PC-3 (cell line): ENCODE data around the gene VPS13A. TPM values are rescaled to one million over a fixed set of nuclear protein-coding genes. Genes with fewer than 3 reads are reported as not detected.

Experiments used
- ATAC-seq: fragments of 200-7000 bp; cut with Tn5 transposase; 2 replicates; pipeline ENCODE4 v1.9.1; 2020; ENCODE audit warnings: mild to moderate bottlenecking, moderate library complexity
- BruUV-seq: library from RNA; stranded (reverse); fragments of 400-500 nt; replicated peaks from 2 replicates; lab custom pipeline; 2021; lab: Mats Ljungman, UMichigan
- CTCF ChIA-PET: fragments of 300-600 bp; sonication (Branson Sonifier 250); formaldehyde crosslinking; loops from one replicate; lab custom pipeline; 2022; ENCODE audit warnings: antibody characterized with exemption; lab: Charles Lee
- POLR2A ChIA-PET: fragments of 300-600 bp; sonication (Branson Sonifier 250); formaldehyde crosslinking; loops from one replicate; lab custom pipeline; 2022; ENCODE audit warnings: antibody characterized with exemption; ENCODE audit not compliant: unreplicated experiment; lab: Charles Lee
- DNase-seq: peaks from one replicate; pipeline ENCODE4 v3.0.0-alpha.2; 2015
- H2AFZ ChIP-seq: fragments of 300-600 bp; sonication (generic); 2 replicates; pipeline ENCODE4 v1.6.0; 2016; ENCODE audit warnings: antibody characterized with exemption, low read length
- H3F3A ChIP-seq: fragments of 300-600 bp; sonication (generic); one replicate; pipeline ENCODE4 v1.6.0; 2017; ENCODE audit warnings: antibody characterized with exemption, low read length, control low read depth, mild to moderate bottlenecking; ENCODE audit not compliant: unreplicated experiment
- H3K27ac ChIP-seq: fragments of 300-600 bp; sonication (generic); 2 replicates; pipeline ENCODE4 v1.5.1; 2016; ENCODE audit warnings: mild to moderate bottlenecking, low read length
- H3K27me3 ChIP-seq: fragments of 300-600 bp; sonication (generic); 2 replicates; pipeline ENCODE4 v1.6.1; 2016; ENCODE audit warnings: low read length, mixed read lengths
- H3K36me3 ChIP-seq: fragments of 300-600 bp; sonication (generic); 2 replicates; pipeline ENCODE4 v1.6.1; 2016; ENCODE audit warnings: low read depth, mixed run types, low read length, mixed read lengths
- H3K4me1 ChIP-seq: fragments of 300-600 bp; sonication (generic); 2 replicates; pipeline ENCODE4 v1.5.1; 2016; ENCODE audit warnings: low read length; ENCODE audit not compliant: insufficient read depth
- H3K4me2 ChIP-seq: fragments of 300-600 bp; sonication (generic); 2 replicates; pipeline ENCODE4 v1.6.0; 2016; ENCODE audit warnings: low read length
- H3K4me3 ChIP-seq: fragments of 300-600 bp; sonication (generic); 2 replicates; pipeline ENCODE4 v1.5.1; 2016; ENCODE audit warnings: mild to moderate bottlenecking, low read length, mixed read lengths
- H3K79me2 ChIP-seq: fragments of 300-600 bp; sonication (generic); 2 replicates; pipeline ENCODE4 v1.6.1; 2017; ENCODE audit warnings: low read length, mixed read lengths
- H3K9ac ChIP-seq: fragments of 300-600 bp; sonication (generic); 2 replicates; pipeline ENCODE4 v1.6.0; 2016; ENCODE audit warnings: mild to moderate bottlenecking, low read length
- H3K9me2 ChIP-seq: fragments of 300-600 bp; sonication (generic); replicated peaks from 2 replicates; pipeline ENCODE4 v1.6.1; 2016; ENCODE audit warnings: mixed run types, low read length, mixed read lengths
- H3K9me3 ChIP-seq: fragments of 300-600 bp; sonication (generic); 2 replicates; pipeline ENCODE4 v1.6.1; 2016; ENCODE audit warnings: low read length, mixed read lengths
- H4K20me1 ChIP-seq: fragments of 300-600 bp; sonication (generic); 2 replicates; pipeline ENCODE4 v1.6.1; 2016; ENCODE audit warnings: low read length, mixed read lengths
- CTCF ChIP-seq: fragments of 300-600 bp; sonication (generic); conservative IDR thresholded peaks from 2 replicates; pipeline ENCODE4 v1.5.1; 2017; ENCODE audit warnings: antibody characterized with exemption, low read depth, mild to moderate bottlenecking, low read length
- EZH2 ChIP-seq: fragments of 300-600 bp; sonication (generic); IDR thresholded peaks from one replicate; pipeline ENCODE4 v1.6.1; 2017; ENCODE audit warnings: antibody characterized with exemption, mild to moderate bottlenecking, low read length; ENCODE audit not compliant: unreplicated experiment
- EZH2phosphoT487 ChIP-seq: fragments of 300-600 bp; sonication (generic); IDR thresholded peaks from 2 replicates; pipeline ENCODE4 v1.6.1; 2018; ENCODE audit warnings: mild to moderate bottlenecking, antibody characterized with exemption, low read length, borderline replicate concordance
- intact Hi-C: fragments of 100-400 bp; cut with micrococcal nuclease; formaldehyde crosslinking; loops from 2 replicates; pipeline ENCODE4 v1.9.0; 2023
- total RNA-seq: library from RNA; depleted of rRNA; stranded (reverse); fragments of >200 nt; gene quantifications from 2 replicates; pipeline ENCODE4 v1.2.3, GENCODE V29; 2014

Gene VPS13A
- total RNA-seq, 1 experiment from 2014 or later = 17.5 TPM

DNA sequence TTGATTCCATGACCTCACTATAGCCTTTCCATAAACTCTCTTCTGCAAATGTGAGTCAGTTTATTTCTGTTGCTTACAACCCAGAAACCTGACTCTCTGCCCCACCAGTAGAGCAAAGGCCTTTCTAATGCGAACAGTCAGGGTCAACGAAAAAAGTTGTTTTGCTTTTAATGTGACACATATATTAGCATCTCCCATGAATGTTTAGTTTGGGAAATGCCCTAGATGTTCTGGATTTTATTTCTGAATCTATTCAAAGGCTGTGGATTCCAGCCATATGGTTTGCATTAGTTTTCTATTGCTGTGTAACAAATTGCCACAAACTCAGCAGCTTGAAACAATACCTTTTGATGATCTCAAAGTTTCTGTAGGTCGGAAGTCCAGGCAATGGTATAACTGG is 277.3 kb downstream of the VPS13A start:
- H3K4me1 ChIP-seq = no peaks in the 10 kb centered on the region; the same call in 1 of the 2 replicates
- no peaks in the 10 kb centered on the region for H3K9me3 ChIP-seq
- peak; percentile 27 for DNase-seq
- no peaks in the 10 kb centered on the region for H3K9me2 ChIP-seq
- no peaks in the 10 kb centered on the region for H4K20me1 ChIP-seq
- intact Hi-C loops = no loop called here
- no peaks in the 10 kb centered on the region for H3K27me3 ChIP-seq
- ChIA-PET CTCF (no interaction called here), POLR2A (no interaction called here)
- no peak overlapping the region for H3K4me2 ChIP-seq
- H3K36me3 ChIP-seq = no peaks in the 10 kb centered on the region
- H3K4me3 ChIP-seq = no peak overlapping the region
- H3K79me2 ChIP-seq = no peaks in the 10 kb centered on the region
- no peaks in the 10 kb centered on the region for H3F3A ChIP-seq
- TF ChIP-seq EZH2phosphoT487 = no peak
- no peak for TF ChIP-seq CTCF
- no peak for TF ChIP-seq EZH2
- no peak for ATAC-seq
- H3K27ac ChIP-seq = no peak overlapping the region
- BruUV-seq = no TSS peak
- H3K9ac ChIP-seq = no peak overlapping the region
- no peak overlapping the region for H2AFZ ChIP-seq

GRCh38 chr9:77455312-77455927 is 278.1 kb downstream of the VPS13A start:
- no peaks in the 10 kb centered on the region for H3K9me3 ChIP-seq
- DNase-seq = peak; percentile 70
- H3K27me3 ChIP-seq = no peaks in the 10 kb centered on the region
- no peak for TF ChIP-seq EZH2
- TF ChIP-seq CTCF = peak; percentile 69
- H3F3A ChIP-seq = no peaks in the 10 kb centered on the region
- no peak overlapping the region for H3K9ac ChIP-seq
- CTCF ChIA-PET = no interaction called here
- H3K4me1 ChIP-seq = no peaks in the 10 kb centered on the region; the same call in 1 of the 2 replicates
- H3K9me2 ChIP-seq = no peaks in the 10 kb centered on the region
- BruUV-seq = no TSS peak
- no peaks in the 10 kb centered on the region for H4K20me1 ChIP-seq
- no peak overlapping the region for H3K4me3 ChIP-seq
- H3K36me3 ChIP-seq = no peaks in the 10 kb centered on the region
- H3K79me2 ChIP-seq = no peaks in the 10 kb centered on the region
- peak overlapping the region; percentile 46 for H2AFZ ChIP-seq
- POLR2A ChIA-PET = no interaction called here
- intact Hi-C loops = no loop called here
- peak; percentile 33; the same call in 1 of the 2 replicates for ATAC-seq
- no peak overlapping the region for H3K27ac ChIP-seq
- H3K4me2 ChIP-seq = 0 out of 2 replicates have a peak overlapping the region, but pooled peaks have one; percentile 5

- no peaks in the 10 kb centered on the region for H3K9me3 ChIP-seq
- intact Hi-C loops = loop anchor here (1.0 to 2.0 kb wide), 4 partner anchors 30 to 192 kb away; no protein-coding TSS in a partner anchor
- no peaks in the 10 kb centered on the region for H3K9me2 ChIP-seq
- H2AFZ ChIP-seq = peak overlapping the region; percentile 17; the same call in 1 of the 2 replicates
- no peaks in the 10 kb centered on the region for H4K20me1 ChIP-seq
- TF ChIP-seq EZH2 = no peak
- TF ChIP-seq CTCF = peak; percentile 74
- no peak overlapping the region for H3K4me2 ChIP-seq
- H3K27me3 ChIP-seq = no peaks in the 10 kb centered on the region
- POLR2A ChIA-PET = no interaction called here
- no TSS peak for BruUV-seq
- H3K4me1 ChIP-seq = no peaks in the 10 kb centered on the region; the same call in 1 of the 2 replicates
- H3K27ac ChIP-seq = no peak overlapping the region
- DNase-seq (peak; percentile 93), ATAC-seq (peak; percentile 73)
- H3K4me3 ChIP-seq = no peak overlapping the region
- H3F3A ChIP-seq = no peaks in the 10 kb centered on the region
- CTCF ChIA-PET = interaction anchor here (0.6 to 1.7 kb wide), 9 partner anchors 10 to 322 kb away, joined by 3 to 8 read pairs (median 5); partner anchors contain the start of gene GNA14
- H3K79me2 ChIP-seq = no peaks in the 10 kb centered on the region
- no peak overlapping the region for H3K9ac ChIP-seq
- no peaks in the 10 kb centered on the region for H3K36me3 ChIP-seq
Measured at GRCh38 chr9:77456829-77457437, 279.6 kb downstream of the VPS13A start.
